GM12878 (cell line): ENCODE data around the gene ABCB9. TPM values are rescaled to one million over a fixed set of nuclear protein-coding genes. Genes with fewer than 3 reads are reported as not detected.

Source experiments
- ATAC-seq: fragments of 200-7000 bp; cut with Tn5 transposase; 3 replicates; pipeline ENCODE4 v1.9.1; 2020; ENCODE audit warnings: mild to moderate bottlenecking, moderate library complexity
- BruUV-seq: library from RNA; stranded (reverse); fragments of 400-500 nt; replicated peaks from 2 replicates; lab custom pipeline; 2021; lab: Mats Ljungman, UMichigan
- CTCF ChIA-PET: fragments of 300-600 bp; sonication (Branson Sonifier 250); formaldehyde crosslinking; extraction: SDS; loops from one replicate; lab custom pipeline; 2021; ENCODE audit warnings: inconsistent platforms; lab: Yijun Ruan, JAX
- POLR2A ChIA-PET: fragments of 350-600 bp; formaldehyde crosslinking; extraction: SDS; loops from one replicate; lab custom pipeline; 2021; ENCODE audit warnings: inconsistent platforms; lab: Charles Lee
- RAD21 ChIA-PET: fragments of 300-600 bp; sonication (Branson Sonifier 250); formaldehyde crosslinking; loops from one replicate; lab custom pipeline; 2023; ENCODE audit warnings: antibody characterized with exemption; ENCODE audit not compliant: unreplicated experiment; lab: Charles Lee
- SMC1A ChIA-PET: fragments of 300-600 bp; sonication (Branson Sonifier 250); formaldehyde crosslinking; loops from one replicate; lab custom pipeline; 2023; ENCODE audit not compliant: unreplicated experiment, uncharacterized antibody; lab: Charles Lee
- DNase-seq: peaks from one replicate; pipeline ENCODE4 v3.0.0-alpha.2; 2011; ENCODE audit warnings: low read depth, low spot score
- FAIRE-seq: peaks from 3 replicates; lab custom pipeline; 2011; peaks lifted over from hg19 to GRCh38; lab: Jason Lieb, UNC
- H2AFZ ChIP-seq: 2 replicates; pipeline ENCODE4 v1.6.0; 2011; ENCODE audit warnings: low read depth, low read length, control low read depth; ENCODE audit not compliant: control insufficient read depth
- H3K27ac ChIP-seq: 2 replicates; pipeline ENCODE4 v1.5.1; 2011; ENCODE audit warnings: control low read depth; ENCODE audit not compliant: control insufficient read depth, insufficient read depth
- H3K27me3 ChIP-seq, 2 experiments: replicated peaks in 1 of 2; 2 replicates each; pipeline versions ENCODE4 v1.6.0 to v1.6.1; 2011; ENCODE audit warnings: low read length in 1 of 2; ENCODE audit not compliant: control insufficient read depth in 2 of 2, insufficient read depth in 2 of 2
- H3K36me3 ChIP-seq, 2 experiments: 2 replicates each; pipeline ENCODE4 v1.5.1; 2011; ENCODE audit warnings: low read length in 1 of 2; ENCODE audit not compliant: control insufficient read depth in 2 of 2, insufficient read depth in 2 of 2
- H3K4me1 ChIP-seq: 2 replicates; pipeline ENCODE4 v1.6.1; 2011; ENCODE audit warnings: mild to moderate bottlenecking, low read length, moderate library complexity, mixed read lengths; ENCODE audit not compliant: control insufficient read depth, insufficient read depth
- H3K4me2 ChIP-seq: 2 replicates; pipeline ENCODE4 v1.6.0; 2011; ENCODE audit warnings: control low read depth; ENCODE audit not compliant: control insufficient read depth, insufficient read depth
- H3K4me3 ChIP-seq: fragments of 200-600 bp; sonication (generic); 2 replicates; pipeline ENCODE4 v1.5.1; 2016
- H3K79me2 ChIP-seq: 2 replicates; pipeline ENCODE4 v1.6.0; 2011; ENCODE audit warnings: low read length; ENCODE audit not compliant: control insufficient read depth, insufficient read depth
- H3K9ac ChIP-seq: 2 replicates; pipeline ENCODE4 v1.8.0; 2011; ENCODE audit warnings: low read length, control low read depth, mixed read lengths; ENCODE audit not compliant: control insufficient read depth, insufficient read depth
- H3K9me3 ChIP-seq: replicated peaks from 3 replicates; pipeline ENCODE4 v1.5.1; 2011; ENCODE audit warnings: mild to moderate bottlenecking, low read length; ENCODE audit not compliant: control insufficient read depth, insufficient read depth
- H4K20me1 ChIP-seq: 2 replicates; pipeline ENCODE4 v1.6.0; 2011; ENCODE audit not compliant: control insufficient read depth, insufficient read depth
- ATF7 ChIP-seq: fragments of 450-650 bp; IDR thresholded peaks from 2 replicates; pipeline ENCODE4 v1.6.1; 2016; ENCODE audit warnings: low read depth, mild to moderate bottlenecking
- BACH1 ChIP-seq: fragments of 450-650 bp; IDR thresholded peaks from 2 replicates; pipeline ENCODE4 v1.6.1; 2017; ENCODE audit warnings: mild to moderate bottlenecking, borderline replicate concordance
- BHLHE40 ChIP-seq, 2 experiments: fragments of 450-650 bp in 1 of 2; IDR thresholded peaks; 2 replicates each; pipeline ENCODE4 v1.6.1; 2011 to 2017; ENCODE audit warnings: low read depth in 2 of 2, borderline replicate concordance in 1 of 2, improper control_type of control experiment in 1 of 2, low read length in 1 of 2, mild to moderate bottlenecking in 1 of 2
- BRCA1 ChIP-seq: IDR thresholded peaks from 2 replicates; pipeline ENCODE4 v1.6.1; 2011; ENCODE audit warnings: low read depth, low read length, improper control_type of control experiment
- CBFB ChIP-seq: IDR thresholded peaks from 2 replicates; pipeline ENCODE4 v1.6.1; 2016; ENCODE audit warnings: antibody characterized with exemption, low read depth
- CHD2 ChIP-seq: IDR thresholded peaks from 2 replicates; pipeline ENCODE4 v1.6.1; 2011; ENCODE audit warnings: low read depth, low read length, improper control_type of control experiment, borderline replicate concordance
- FOS ChIP-seq: IDR thresholded peaks from 3 replicates; pipeline ENCODE4 v1.6.1; 2011; ENCODE audit warnings: borderline replicate concordance; ENCODE audit not compliant: insufficient read length; ENCODE audit errors: extremely low read depth
- FOXM1 ChIP-seq: IDR thresholded peaks from 2 replicates; pipeline ENCODE4 v1.6.1; 2012; ENCODE audit warnings: low read depth, mild to moderate bottlenecking, inconsistent platforms, low read length, moderate library complexity
- IKZF1 ChIP-seq: fragments of 450-650 bp; conservative IDR thresholded peaks from 2 replicates; pipeline ENCODE4 v1.6.1; 2017; ENCODE audit warnings: antibody characterized with exemption, mild to moderate bottlenecking
- KDM1A ChIP-seq: fragments of 200-600 bp; sonication (generic); IDR thresholded peaks from 2 replicates; pipeline ENCODE4 v1.6.1; 2016; ENCODE audit warnings: borderline replicate concordance
- KLF5 ChIP-seq: fragments of 450-650 bp; IDR thresholded peaks from 2 replicates; pipeline ENCODE4 v1.6.1; 2014; ENCODE audit warnings: mild to moderate bottlenecking; ENCODE audit not compliant: partially characterized antibody
- MXI1 ChIP-seq: fragments of 150-350 bp; IDR thresholded peaks from 2 replicates; pipeline ENCODE4 v1.6.1; 2011; ENCODE audit warnings: low read depth, mild to moderate bottlenecking, inconsistent platforms, low read length, improper control_type of control experiment
- PML ChIP-seq: IDR thresholded peaks from 2 replicates; pipeline ENCODE4 v1.6.1; 2012; ENCODE audit warnings: low read length, inconsistent platforms
- RELA ChIP-seq: fragments of 450-650 bp; IDR thresholded peaks from 2 replicates; pipeline ENCODE4 v1.8.0; 2014; ENCODE audit warnings: borderline replicate concordance; ENCODE audit not compliant: partially characterized antibody
- SREBF2 ChIP-seq: IDR thresholded peaks from 2 replicates; pipeline ENCODE4 v1.6.1; 2012; ENCODE audit warnings: mild to moderate bottlenecking, low read length
- TAF1 ChIP-seq: IDR thresholded peaks from 2 replicates; pipeline ENCODE4 v1.6.1; 2011; ENCODE audit warnings: mild to moderate bottlenecking, low read depth, low read length, borderline replicate concordance
- TCF12 ChIP-seq: IDR thresholded peaks from 2 replicates; pipeline ENCODE4 v1.6.1; 2011; ENCODE audit warnings: low read depth, mild to moderate bottlenecking, low read length
- TCF3 ChIP-seq: IDR thresholded peaks from 2 replicates; pipeline ENCODE4 v1.6.1; 2012; ENCODE audit warnings: low read depth, mild to moderate bottlenecking, low read length, borderline replicate concordance; ENCODE audit not compliant: insufficient read depth
- YBX1 ChIP-seq: fragments of 450-650 bp; IDR thresholded peaks from 2 replicates; pipeline ENCODE4 v1.6.1; 2016; ENCODE audit warnings: antibody characterized with exemption
- WGBS: methylation state at CpG from one replicate; pipeline ENCODE4 v1.1.6; 2016; ENCODE audit warnings: low lambda C conversion rate; ENCODE audit not compliant: insufficient replicate concordance, insufficient coverage; ENCODE audit errors: missing lambda C conversion rate; 5-methylcytosine and 5-hydroxymethylcytosine counted together
- in situ Hi-C: fragments of 300-500 bp; cut with MboI; formaldehyde crosslinking; loops from 9 replicates; pipeline ENCODE4 v1.14.3; 2018; ENCODE audit warnings: mixed read lengths
- intact Hi-C: fragments of 100-400 bp; cut with micrococcal nuclease; formaldehyde crosslinking; loops from one replicate; pipeline ENCODE4 v1.14.2; 2022; ENCODE audit not compliant: unreplicated experiment
- polyA plus RNA-seq, 11 experiments: library from polyadenylated mRNA; depleted of rRNA in 4 of 11; unstranded in 6 of 11; stranded (reverse) in 5 of 11; fragments of >200 nt; fragmentation: Nextera tagmentation in 4 of 11; fragmentation: Illumina TruSeq in 1 of 11; extraction: Ambion mirVana in 4 of 11; extraction: Trizol in 1 of 11; gene quantifications; 1 replicate in 1 of 11; 2 replicates in 10 of 11; pipeline versions ENCODE4 v1.2.1 to v1.2.3, GENCODE V29; 2011 to 2016; ENCODE audit warnings: inconsistent platforms in 2 of 11, missing spikeins in 2 of 11, low read depth in 1 of 11
- total RNA-seq, 4 experiments: library from RNA; depleted of rRNA in 3 of 4; stranded (reverse); fragments of >200 nt in 3 of 4; fragmentation: Illumina TruSeq in 1 of 4; extraction: Trizol in 1 of 4; gene quantifications; 2 replicates each; pipeline versions ENCODE4 v1.2.1 to v1.2.3, GENCODE V29; 2013 to 2021

ABCB9 gene
- total and polyA plus RNA-seq, 10 of the 15 experiments (the other 5 are each of a cell fraction or from before 2014, with no cell fraction given), result 0.37 to 4.9 (median 3.1) TPM

GRCh38 chr12:123000578-123000977 lies 34.3 kb upstream of the ABCB9 start:
- in situ Hi-C loops, result no loop called here
- Histone ChIP-seq H3K36me3 (no peaks in the 10 kb centered on the region), H3K9me3 (no peaks in the 10 kb centered on the region), H3K4me3 (no peak overlapping the region), H3K9ac (no peak overlapping the region), H4K20me1 (no peaks in the 10 kb centered on the region)
- 47% methylated on average over 10 of the region's 10 CpGs for WGBS
- no peak for FAIRE-seq
- intact Hi-C loops, result no loop called here
- ChIA-PET RAD21 (no interaction called here), SMC1A (no interaction called here), CTCF (interaction anchor here (0.6 kb wide), 1 partner anchor 105 kb away, joined by 3 read pairs; no protein-coding TSS in a partner anchor)
- no peak for DNase-seq
- no peak for TF ChIP-seq ATF7
- no peak for TF ChIP-seq KLF5
- no peak for TF ChIP-seq BACH1
- no peak for TF ChIP-seq TCF3
- TF ChIP-seq CHD2, result no peak
- TF ChIP-seq TCF12, result no peak
- TF ChIP-seq CBFB, result no peak
- no peak for TF ChIP-seq FOXM1
- TF ChIP-seq FOS, result no peak
- no peak for TF ChIP-seq PML
- no peak for TF ChIP-seq BHLHE40 (IDR thresholded peaks at IDR 0.05; ENCODE audit: borderline replicate concordance in 1 of 2, low read depth in 2 of 2, low read length in 1 of 2)
- no peak for TF ChIP-seq RELA
- TF ChIP-seq SREBF2, result no peak
- no peak for TF ChIP-seq YBX1
- TF ChIP-seq MXI1, result no peak
- no peak for TF ChIP-seq TAF1
- no peak for TF ChIP-seq IKZF1
- no peak for TF ChIP-seq KDM1A
- TF ChIP-seq BRCA1, result no peak
- TF ChIP-seq, all 136 proteins: peak for 0
- Histone ChIP-seq H3K27me3 (no peaks in the 10 kb centered on the region; a peak in 1 of 4 replicates), H3K4me1 (no peaks in the 10 kb centered on the region), H3K79me2 (no peaks in the 10 kb centered on the region), H2AFZ (no peak overlapping the region), H3K27ac (no peak overlapping the region), H3K4me2 (no peak overlapping the region)
- ATAC-seq, result no peak
- POLR2A ChIA-PET, result interaction anchor here (0.6 kb wide), 3 partner anchors 29 to 1199 kb away, joined by 3 to 6 read pairs (median 5); no protein-coding TSS in a partner anchor
- no TSS peak for BruUV-seq
